Endometrium (tissue), 2 donors: ENCODE data around the gene LGI2.

ENCODE experiments used
- FAIRE-seq: peaks from 2 replicates; lab custom pipeline; 2012; peaks lifted over from hg19 to GRCh38; lab: Jason Lieb, UNC
- donor health status: control.
- donor health status: control.

The LGI2 gene

GRCh38 chr4:24963277-24963676, 67.5 kb downstream of the LGI2 start:
- FAIRE-seq = no peak

DNA sequence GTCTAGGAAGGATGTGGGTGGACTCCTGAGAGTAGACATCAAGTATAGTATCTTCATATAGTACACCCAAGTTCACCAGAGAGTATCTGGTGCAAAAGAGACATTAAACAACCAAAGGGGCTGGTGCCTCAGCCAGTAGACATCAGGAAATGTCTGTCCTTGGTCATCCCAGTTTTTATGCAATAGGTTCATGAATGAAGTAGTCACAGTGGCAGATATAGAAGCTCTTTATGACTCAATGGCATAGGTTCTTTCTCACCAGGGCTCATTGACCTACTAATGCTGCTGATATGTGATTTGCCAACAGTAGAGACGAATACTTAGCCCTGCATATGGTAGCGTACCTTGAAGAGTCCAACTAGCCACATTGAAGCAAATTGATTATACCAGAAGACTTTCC, 72.9 kb downstream of the LGI2 start:
- no peak for FAIRE-seq

DNA sequence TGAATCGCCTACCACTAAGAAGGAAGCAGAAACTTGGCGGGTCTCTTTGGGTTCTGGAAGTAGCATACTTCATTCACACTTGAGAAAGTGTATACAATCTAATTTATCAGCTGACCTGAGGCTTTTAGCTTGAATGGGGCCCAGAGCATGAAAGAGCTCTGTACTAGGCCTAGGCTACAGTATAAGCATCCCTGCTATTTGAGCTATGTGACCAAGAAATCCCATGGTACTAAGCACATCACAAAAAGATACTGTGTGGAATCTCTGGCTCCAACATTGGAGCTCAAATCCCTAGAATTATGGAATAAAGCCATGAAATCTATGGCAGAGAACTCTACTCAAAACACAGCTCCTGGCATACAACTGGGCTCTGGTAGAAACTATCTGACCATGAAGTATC, 74.0 kb downstream of the LGI2 start:
- FAIRE-seq = no peak

DNA sequence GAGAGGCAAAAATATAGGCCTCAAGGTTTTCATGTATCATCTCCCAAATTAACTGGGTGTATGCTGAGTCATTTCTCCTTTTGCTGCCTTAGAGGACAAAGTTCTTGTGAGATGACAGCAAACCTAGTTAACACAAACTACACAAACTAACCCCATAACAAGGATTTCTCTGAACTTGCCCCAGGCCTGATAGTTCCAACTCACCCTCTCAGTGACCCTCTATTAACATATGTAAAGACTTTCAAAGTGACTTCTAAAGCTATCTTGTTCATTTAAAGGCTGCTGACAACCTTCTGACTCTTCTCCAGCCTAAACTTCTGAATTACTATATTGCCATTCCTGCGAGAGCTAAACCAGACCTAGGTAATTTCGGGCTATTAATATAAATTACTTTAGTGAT, 74.7 kb downstream of the LGI2 start:
- FAIRE-seq = no peak

GRCh38 chr4:24952667-24953066, 78.1 kb downstream of the LGI2 start:
- FAIRE-seq = no peak

DNA sequence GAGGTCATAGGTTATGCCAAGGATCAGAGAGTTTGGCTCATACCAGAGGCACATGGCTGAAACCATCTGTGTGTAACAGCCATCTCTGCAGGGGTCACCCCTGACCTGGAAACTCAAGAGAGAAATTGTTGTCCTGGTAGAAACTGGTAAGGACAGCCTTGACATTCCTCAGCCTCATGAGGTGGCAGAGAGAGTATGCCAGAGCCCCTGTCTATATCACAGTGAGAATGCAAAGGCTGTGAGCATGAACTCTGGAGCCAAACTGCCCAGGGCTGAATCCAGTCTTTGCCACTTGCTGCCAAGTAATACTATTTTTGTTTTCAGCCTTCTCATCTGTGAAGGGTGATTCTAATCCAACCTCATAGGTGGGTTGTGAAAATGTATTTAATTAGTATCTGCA, 80.8 kb downstream of the LGI2 start:
- no peak for FAIRE-seq
